Fibroblast of lung (primary cell): ENCODE results near the gene ARHGEF3. TPM values are rescaled to one million over a fixed set of nuclear protein-coding genes. Genes with fewer than 3 reads are reported as not detected.

ENCODE experiments used
- DNase-seq, 2 donors: peaks; one replicate each; pipeline versions ENCODE4 v3.0.0 to v3.0.0-alpha.2; 2010; ENCODE audit warnings: low read depth in 2 of 2
- H2AFZ ChIP-seq: 2 replicates; pipeline ENCODE4 v1.5.1; 2012; ENCODE audit warnings: low read length, control low read depth, inconsistent platforms
- H3K27ac ChIP-seq: 2 replicates; pipeline ENCODE4 v1.5.1; 2011; ENCODE audit warnings: low read length, control low read depth; ENCODE audit not compliant: insufficient read depth
- H3K27me3 ChIP-seq: 2 replicates; pipeline ENCODE4 v1.5.1; 2011; ENCODE audit warnings: mild to moderate bottlenecking, low read length; ENCODE audit not compliant: control insufficient read depth, insufficient read depth
- H3K36me3 ChIP-seq: 2 replicates; pipeline ENCODE4 v1.5.1; 2011; ENCODE audit warnings: low read length; ENCODE audit not compliant: control insufficient read depth, insufficient read depth
- H3K4me1 ChIP-seq: 2 replicates; pipeline ENCODE4 v1.5.1; 2011; ENCODE audit warnings: low read length; ENCODE audit not compliant: control insufficient read depth, insufficient read depth; ENCODE audit errors: extremely low read depth
- H3K4me2 ChIP-seq: 2 replicates; pipeline ENCODE4 v1.5.1; 2011; ENCODE audit warnings: low read length, control low read depth; ENCODE audit not compliant: insufficient read depth; ENCODE audit errors: extremely low read depth
- H3K4me3 ChIP-seq, 4 experiments: fragments of 200-600 bp in 1 of 4; sonication (generic) in 1 of 4; replicated peaks in 1 of 4; 2 replicates each; pipeline ENCODE4 v1.5.1; 2011 to 2016; ENCODE audit warnings: low read length in 4 of 4, low read depth in 3 of 4, mild to moderate bottlenecking in 3 of 4, control low read depth in 2 of 4, inconsistent platforms in 1 of 4, mixed read lengths in 1 of 4; ENCODE audit not compliant: insufficient read depth in 1 of 4; ENCODE audit errors: control extremely low read depth in 1 of 4
- H3K79me2 ChIP-seq: 2 replicates; pipeline ENCODE4 v1.5.1; 2012; ENCODE audit warnings: mild to moderate bottlenecking, low read length, inconsistent platforms; ENCODE audit not compliant: control insufficient read depth, insufficient read depth
- H3K9ac ChIP-seq: 2 replicates; pipeline ENCODE4 v1.5.1; 2011; ENCODE audit warnings: mild to moderate bottlenecking, low read length, control low read depth; ENCODE audit not compliant: insufficient read depth
- H3K9me3 ChIP-seq: 2 replicates; pipeline ENCODE4 v1.5.1; 2012; ENCODE audit warnings: low read depth, low read length; ENCODE audit not compliant: control insufficient read depth, insufficient read depth
- H4K20me1 ChIP-seq: 2 replicates; pipeline ENCODE4 v1.5.1; 2011; ENCODE audit warnings: low read length; ENCODE audit not compliant: control insufficient read depth, insufficient read depth; ENCODE audit errors: extremely low read depth
- EZH2 ChIP-seq: IDR thresholded peaks from 2 replicates; pipeline ENCODE4 v1.5.1; 2012; ENCODE audit warnings: low read length, control low read depth, mild to moderate bottlenecking; ENCODE audit errors: missing control alignments
- polyA plus RNA-seq, 2 donors: library from polyadenylated mRNA; depleted of rRNA in 1 of 2; stranded (reverse) in 1 of 2; unstranded in 1 of 2; fragments of >200 nt; gene quantifications; 2 replicates each; pipeline ENCODE4 v1.2.1, GENCODE V29; 2011 to 2012; ENCODE audit warnings: missing spikeins in 1 of 2
- total RNA-seq: library from RNA; depleted of rRNA; stranded (reverse); fragments of >200 nt; gene quantifications from 2 replicates; pipeline ENCODE4 v1.2.1, GENCODE V29; 2014
- TF ChIP-seq, protein P1 (sequence below), 2 donors: IDR thresholded peaks in 1 of 2; conservative IDR thresholded peaks in 1 of 2; 1 replicate in 1 of 2; 2 replicates in 1 of 2; pipeline ENCODE4 v1.5.1; 2011 to 2012; ENCODE audit warnings: low read length in 2 of 2, control low read depth in 1 of 2, inconsistent platforms in 1 of 2, low read depth in 1 of 2, mild to moderate bottlenecking in 1 of 2

Gene ARHGEF3
- total and polyA plus RNA-seq, 2 donors (not counting 1 experiment from before 2014, with no cell fraction given): 2.6 to 16.7 TPM

DNA sequence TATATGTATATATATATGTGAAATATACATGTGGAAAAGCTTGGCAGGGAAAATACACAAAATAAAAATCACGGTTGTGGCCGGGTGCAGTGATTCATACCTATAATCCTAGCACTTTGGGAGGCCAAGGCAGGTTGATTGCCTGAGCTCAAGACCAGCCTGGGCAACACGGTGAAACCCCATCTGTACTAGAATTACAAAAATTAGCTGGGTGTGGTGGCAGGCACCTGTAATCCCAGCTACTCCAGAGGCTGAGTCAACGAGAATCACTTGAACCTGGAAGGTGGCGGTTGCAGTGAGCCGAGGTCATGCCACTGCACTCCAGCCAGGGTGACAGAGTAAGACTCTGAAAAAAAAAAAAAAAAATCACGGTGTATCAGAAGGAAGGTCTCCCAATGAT is 20.8 kb upstream of the ARHGEF3 start:
- H3K4me2 ChIP-seq: no peak overlapping the region
- DNase-seq: no peak
- no peaks in the 10 kb centered on the region for H3K36me3 ChIP-seq
- no peaks in the 10 kb centered on the region for H3K79me2 ChIP-seq
- H4K20me1 ChIP-seq: no peaks in the 10 kb centered on the region
- no peak for TF ChIP-seq EZH2
- H3K4me3 ChIP-seq: no peak overlapping the region
- H3K27me3 ChIP-seq: peaks cover 6% of the 10 kb centered on the region
- H3K9ac ChIP-seq: no peak overlapping the region
- no peak overlapping the region for H2AFZ ChIP-seq
- no peaks in the 10 kb centered on the region for H3K4me1 ChIP-seq
- no peak overlapping the region for H3K27ac ChIP-seq
- H3K9me3 ChIP-seq: no peaks in the 10 kb centered on the region

DNA sequence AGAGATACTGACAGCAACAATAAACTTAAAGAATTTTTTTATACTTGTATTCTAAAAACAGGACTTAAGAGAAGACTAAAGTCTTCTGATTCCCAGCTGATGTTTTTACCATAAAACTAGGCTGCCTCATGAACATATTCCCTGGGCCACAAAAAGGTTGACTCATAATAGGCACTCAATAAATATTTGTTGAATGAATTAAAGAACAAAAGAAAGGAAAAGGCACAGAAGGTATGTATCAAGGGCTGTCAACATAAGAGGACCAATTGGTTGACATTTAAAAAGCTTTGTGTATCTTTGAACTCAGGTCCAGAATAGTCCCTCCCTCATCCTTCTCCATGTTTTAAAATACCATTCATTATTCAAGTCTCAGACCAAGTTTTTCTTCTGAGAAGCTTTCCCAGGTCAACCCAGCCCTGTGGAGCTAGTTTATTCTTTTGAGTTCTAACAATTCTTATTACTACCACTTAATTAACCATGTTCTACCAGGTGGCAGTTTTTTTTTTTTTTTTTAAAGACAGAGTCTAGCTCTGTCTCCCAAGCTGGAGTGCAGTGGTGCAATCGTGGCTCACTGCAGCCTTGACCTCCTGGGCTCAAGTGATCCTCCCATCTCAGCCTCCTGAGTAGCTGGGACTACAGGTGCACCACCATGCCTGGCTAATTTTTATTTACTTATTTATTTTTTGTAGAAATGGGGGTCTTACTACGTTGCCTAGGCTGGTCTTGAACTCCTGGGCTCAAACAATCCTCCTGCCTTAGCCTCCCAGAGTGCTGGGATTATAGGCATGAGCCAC is 17.5 kb upstream of the ARHGEF3 start:
- no peaks in the 10 kb centered on the region for H3K4me1 ChIP-seq
- H3K4me2 ChIP-seq: no peak overlapping the region
- no peaks in the 10 kb centered on the region for H3K36me3 ChIP-seq
- H3K27me3 ChIP-seq: peaks cover 8% of the 10 kb centered on the region
- no peak overlapping the region for H3K4me3 ChIP-seq
- TF ChIP-seq EZH2: no peak
- TF ChIP-seq, protein P1, sequence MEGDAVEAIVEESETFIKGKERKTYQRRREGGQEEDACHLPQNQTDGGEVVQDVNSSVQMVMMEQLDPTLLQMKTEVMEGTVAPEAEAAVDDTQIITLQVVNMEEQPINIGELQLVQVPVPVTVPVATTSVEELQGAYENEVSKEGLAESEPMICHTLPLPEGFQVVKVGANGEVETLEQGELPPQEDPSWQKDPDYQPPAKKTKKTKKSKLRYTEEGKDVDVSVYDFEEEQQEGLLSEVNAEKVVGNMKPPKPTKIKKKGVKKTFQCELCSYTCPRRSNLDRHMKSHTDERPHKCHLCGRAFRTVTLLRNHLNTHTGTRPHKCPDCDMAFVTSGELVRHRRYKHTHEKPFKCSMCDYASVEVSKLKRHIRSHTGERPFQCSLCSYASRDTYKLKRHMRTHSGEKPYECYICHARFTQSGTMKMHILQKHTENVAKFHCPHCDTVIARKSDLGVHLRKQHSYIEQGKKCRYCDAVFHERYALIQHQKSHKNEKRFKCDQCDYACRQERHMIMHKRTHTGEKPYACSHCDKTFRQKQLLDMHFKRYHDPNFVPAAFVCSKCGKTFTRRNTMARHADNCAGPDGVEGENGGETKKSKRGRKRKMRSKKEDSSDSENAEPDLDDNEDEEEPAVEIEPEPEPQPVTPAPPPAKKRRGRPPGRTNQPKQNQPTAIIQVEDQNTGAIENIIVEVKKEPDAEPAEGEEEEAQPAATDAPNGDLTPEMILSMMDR (conservative IDR thresholded peaks at IDR 0.05 in 1 of 2, IDR thresholded peaks at IDR 0.05 in 1 of 2; ENCODE audit: low read depth in 1 of 2, low read length in 2 of 2): no peak
- H3K9me3 ChIP-seq: no peaks in the 10 kb centered on the region
- DNase-seq: peak in 1 of 2 donors; percentile 31
- H2AFZ ChIP-seq: no peak overlapping the region
- H4K20me1 ChIP-seq: no peaks in the 10 kb centered on the region
- no peak overlapping the region for H3K9ac ChIP-seq
- H3K79me2 ChIP-seq: no peaks in the 10 kb centered on the region
- H3K27ac ChIP-seq: no peak overlapping the region

DNA sequence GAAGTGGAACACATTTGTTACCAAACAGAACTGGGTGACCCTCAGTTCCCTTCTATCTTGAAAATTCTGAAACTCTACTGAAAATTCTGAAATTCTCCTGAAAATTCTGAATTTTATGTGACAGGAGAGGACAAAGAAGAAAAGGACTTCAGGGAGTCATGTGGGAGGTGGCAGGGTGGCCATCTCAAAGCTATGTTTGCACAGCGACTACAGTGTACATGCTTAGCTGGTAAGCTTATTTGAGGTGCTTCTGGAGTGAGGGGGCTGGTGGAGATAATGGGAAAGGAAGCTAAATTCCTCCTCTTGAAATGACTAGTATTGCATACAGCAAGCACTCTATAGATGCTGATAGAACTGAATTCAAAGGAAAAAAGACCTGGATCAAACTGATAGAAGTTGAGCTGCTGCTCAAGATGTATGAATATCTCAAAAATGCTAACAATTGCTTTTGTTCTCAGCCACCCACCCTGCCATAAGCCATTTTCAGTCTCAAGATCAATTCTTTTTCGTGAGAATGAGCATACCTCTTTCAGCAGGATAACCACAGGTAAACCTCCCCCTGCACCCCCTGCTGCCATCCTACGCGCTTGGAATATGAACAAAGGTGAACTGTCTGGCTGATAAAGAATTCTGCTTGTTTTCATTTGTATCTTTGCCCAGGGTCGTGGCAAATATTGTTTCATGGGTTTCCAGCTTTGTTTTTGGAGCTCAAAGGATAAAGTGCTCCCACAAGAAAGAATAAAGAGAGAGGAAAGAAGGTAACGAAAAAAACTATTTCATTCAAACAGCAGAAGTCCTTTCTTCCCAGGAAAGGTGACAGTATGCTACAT is 16.6 kb upstream of the ARHGEF3 start:
- Histone ChIP-seq H3K4me2 (no peak overlapping the region), H3K4me3 (no peak overlapping the region), H3K9ac (no peak overlapping the region)

More for the DNA sequence above, 16.6 kb upstream of the ARHGEF3 start:
- Histone ChIP-seq H3K9me3 (no peaks in the 10 kb centered on the region), H3K27ac (no peak overlapping the region), H3K27me3 (peaks cover 6% of the 10 kb centered on the region), H3K79me2 (no peaks in the 10 kb centered on the region), H2AFZ (no peak overlapping the region), H4K20me1 (no peaks in the 10 kb centered on the region), H3K4me1 (no peaks in the 10 kb centered on the region), H3K36me3 (no peaks in the 10 kb centered on the region)
- TF ChIP-seq, protein P1 (conservative IDR thresholded peaks at IDR 0.05 in 1 of 2, IDR thresholded peaks at IDR 0.05 in 1 of 2; ENCODE audit: low read depth in 1 of 2, low read length in 2 of 2): no peak
- TF ChIP-seq EZH2: no peak
- DNase-seq: no peak
